Naive thymus-derived CD4-positive, alpha-beta T cell (primary cell): Measurements from ENCODE around the gene YY1AP1. TPM values are rescaled to one million over a fixed set of nuclear protein-coding genes. Genes with fewer than 3 reads are reported as not detected.
"Not testable (repeated sequence)": the region's sequence is repeated elsewhere in the genome, so short reads cannot be mapped to it uniquely, and the experiment has no call there.

ENCODE experiments used
- ATAC-seq: fragments of 150-1000 bp; cut with Tn5 transposase; 2 replicates; pipeline ENCODE4 v1.10.0; 2021; ENCODE audit warnings: mild to moderate bottlenecking, moderate library complexity
- CTCF ChIA-PET: fragments of 350-600 bp; sonication (Branson Sonifier 250); formaldehyde crosslinking; loops from one replicate; lab custom pipeline; 2021; ENCODE audit warnings: antibody characterized with exemption; lab: Charles Lee
- POLR2A ChIA-PET: fragments of 350-600 bp; sonication (Branson Sonifier 250); formaldehyde crosslinking; loops from one replicate; lab custom pipeline; 2021; ENCODE audit warnings: antibody characterized with exemption, inconsistent platforms; lab: Charles Lee
- DNase-seq, 9 donors: peaks; one replicate each; pipeline versions ENCODE4 v3.0.0 to v3.0.0-alpha.2; 2020 to 2022; ENCODE audit warnings: mixed read lengths in 1 of 9
- H3K27ac ChIP-seq: one replicate; pipeline ENCODE4 v1.7.0; 2013; ENCODE audit warnings: mild to moderate bottlenecking, low read depth, low read length, moderate library complexity
- H3K27me3 ChIP-seq, 2 donors: one replicate each; pipeline ENCODE4 v1.7.0; 2013; ENCODE audit warnings: low read length in 2 of 2, mild to moderate bottlenecking in 2 of 2, moderate library complexity in 2 of 2; ENCODE audit not compliant: control insufficient read depth in 2 of 2, insufficient read depth in 2 of 2
- H3K36me3 ChIP-seq, 3 experiments: 1 replicate in 2 of 3; 2 replicates in 1 of 3; pipeline ENCODE4 v1.7.0; 2013; ENCODE audit warnings: low read length in 3 of 3, mild to moderate bottlenecking in 3 of 3, moderate library complexity in 1 of 3; ENCODE audit not compliant: insufficient read depth in 3 of 3, control insufficient read depth in 2 of 3
- H3K4me1 ChIP-seq, 2 donors: one replicate each; pipeline ENCODE4 v1.7.0; 2013; ENCODE audit warnings: low read length in 2 of 2, mild to moderate bottlenecking in 2 of 2, moderate library complexity in 1 of 2; ENCODE audit not compliant: control insufficient read depth in 2 of 2, insufficient read depth in 2 of 2
- H3K4me3 ChIP-seq: 2 replicates; pipeline ENCODE4 v1.7.0; 2013; ENCODE audit warnings: mild to moderate bottlenecking, low read length
- H3K9me3 ChIP-seq, 3 experiments: 1 replicate in 2 of 3; 2 replicates in 1 of 3; pipeline ENCODE4 v1.7.0; 2013; ENCODE audit warnings: low read length in 3 of 3; ENCODE audit not compliant: control insufficient read depth in 2 of 3
- H3K27ac Mint-ChIP-seq, 9 donors: one replicate each; pipeline ENCODE4 v1.8.0; 2020 to 2022; ENCODE audit warnings: mixed read lengths in 9 of 9, mild to moderate bottlenecking in 8 of 9, moderate library complexity in 5 of 9, inconsistent platforms in 2 of 9
- H3K27me3 Mint-ChIP-seq, 5 donors: one replicate each; pipeline ENCODE4 v1.8.0; 2021 to 2022; ENCODE audit warnings: mixed read lengths in 5 of 5, mild to moderate bottlenecking in 1 of 5
- H3K36me3 Mint-ChIP-seq, 5 donors: one replicate each; pipeline ENCODE4 v1.8.0; 2020 to 2022; ENCODE audit warnings: mixed read lengths in 5 of 5, mild to moderate bottlenecking in 3 of 5, inconsistent platforms in 1 of 5
- H3K4me1 Mint-ChIP-seq, 7 donors: one replicate each; pipeline ENCODE4 v1.8.0; 2020 to 2022; ENCODE audit warnings: mixed read lengths in 7 of 7, mild to moderate bottlenecking in 3 of 7, inconsistent platforms in 1 of 7
- H3K4me3 Mint-ChIP-seq, 10 donors: one replicate each; pipeline ENCODE4 v1.8.0; 2020 to 2022; ENCODE audit warnings: mild to moderate bottlenecking in 10 of 10, mixed read lengths in 10 of 10, moderate library complexity in 6 of 10, inconsistent platforms in 2 of 10
- H3K9me3 Mint-ChIP-seq, 11 donors: one replicate each; pipeline ENCODE4 v1.8.0; 2020 to 2022; ENCODE audit warnings: mixed read lengths in 11 of 11, mild to moderate bottlenecking in 4 of 11, inconsistent platforms in 1 of 11, moderate library complexity in 1 of 11
- intact Hi-C, 2 donors: fragments of 100-400 bp; cut with micrococcal nuclease; formaldehyde crosslinking; loops; one replicate each; pipeline ENCODE4 v1.15.1; 2023
- polyA plus RNA-seq, 2 donors: library from polyadenylated mRNA; unstranded; fragments of 300-500 nt; fragmentation: Illumina TruSeq; gene quantifications; one replicate each; pipeline ENCODE4 v1.2.3, GENCODE V29; 2021
- total RNA-seq, 6 experiments: library from RNA in 5 of 6; stranded (reverse) in 5 of 6; gene quantifications; 1 replicate in 5 of 6; 2 replicates in 1 of 6; pipeline ENCODE4 v1.2.3 and lab custom pipeline; 2021 to 2026

YY1AP1 gene
- total and polyA plus RNA-seq, 7 experiments from 2014 or later: 37.4 to 130 (median 82.8) TPM

GRCh38 chr1:155626428-155626827, 62.1 kb downstream of the YY1AP1 start:
- H3K27me3 Mint-ChIP-seq, H3K4me1 Mint-ChIP-seq, intact Hi-C loops, ATAC-seq, H3K36me3 ChIP-seq, DNase-seq, H3K4me3 ChIP-seq, H3K9me3 ChIP-seq, H3K4me1 ChIP-seq, H3K9me3 Mint-ChIP-seq, H3K36me3 Mint-ChIP-seq, H3K27me3 ChIP-seq, CTCF ChIA-PET, H3K27ac ChIP-seq, H3K4me3 Mint-ChIP-seq: not testable (repeated sequence)
- POLR2A ChIA-PET: interaction anchor here (0.7 kb wide), 1 partner anchor 385 kb away, joined by 3 read pairs; no protein-coding TSS in a partner anchor
- H3K27ac Mint-ChIP-seq: peak overlapping the region in 1 of 9 donors; percentile 74

GRCh38 chr1:155623357-155623756, 65.2 kb downstream of the YY1AP1 start:
- ATAC-seq: no peak
- POLR2A ChIA-PET: no interaction called here
- Histone ChIP-seq H3K36me3 (no peaks in the 10 kb centered on the region), H3K9me3 (no peaks in the 10 kb centered on the region), H3K4me1 (no peaks in the 10 kb centered on the region), H3K27me3 (no peaks in the 10 kb centered on the region), H3K4me3 (no peak overlapping the region), H3K27ac (no peak overlapping the region)
- Mint-ChIP-seq H3K27me3 (peaks cover 0 to 9% (median 0%) of the 10 kb centered on the region in 5 donors), H3K4me3 (no peak overlapping the region), H3K9me3 (no peaks in the 10 kb centered on the region), H3K4me1 (peaks cover 0 to 6% (median 0%) of the 10 kb centered on the region in 7 donors), H3K27ac (no peak overlapping the region), H3K36me3 (peaks cover 0 to 7% (median 0%) of the 10 kb centered on the region in 5 donors)
- intact Hi-C loops: no loop called here
- no peak for DNase-seq
- CTCF ChIA-PET: no interaction called here

GRCh38 chr1:155622191-155622590, 66.4 kb downstream of the YY1AP1 start:
- H3K4me1 Mint-ChIP-seq: peaks cover 0 to 6% (median 0%) of the 10 kb centered on the region in 7 donors
- intact Hi-C loops: no loop called here
- ATAC-seq (no peak), DNase-seq (no peak)
- Histone ChIP-seq H3K27ac (no peak overlapping the region), H3K36me3 (no peaks in the 10 kb centered on the region), H3K4me3 (no peak overlapping the region), H3K4me1 (no peaks in the 10 kb centered on the region), H3K9me3 (no peaks in the 10 kb centered on the region), H3K27me3 (no peaks in the 10 kb centered on the region)
- H3K27ac Mint-ChIP-seq: peak overlapping the region in 1 of 9 donors; percentile 12
- ChIA-PET CTCF (no interaction called here), POLR2A (no interaction called here)
- no peak overlapping the region for H3K4me3 Mint-ChIP-seq
- H3K9me3 Mint-ChIP-seq: no peaks in the 10 kb centered on the region
- H3K27me3 Mint-ChIP-seq: peaks cover 0 to 9% (median 0%) of the 10 kb centered on the region in 5 donors
- peaks cover 0 to 7% (median 0%) of the 10 kb centered on the region in 5 donors for H3K36me3 Mint-ChIP-seq

- peak overlapping the region in 1 of 10 donors; percentile 41 for H3K4me3 Mint-ChIP-seq
- CTCF ChIA-PET, H3K27ac Mint-ChIP-seq: not testable (repeated sequence)
Observed at GRCh38 chr1:155613226-155613625, 75.3 kb downstream of the YY1AP1 start.

GRCh38 chr1:155610257-155610647, 78.3 kb downstream of the YY1AP1 start:
- ATAC-seq: peak; percentile 4
- H3K4me1 Mint-ChIP-seq, H3K4me1 ChIP-seq, H3K36me3 ChIP-seq, H3K27me3 Mint-ChIP-seq, CTCF ChIA-PET, H3K9me3 Mint-ChIP-seq, DNase-seq, H3K9me3 ChIP-seq, H3K27me3 ChIP-seq, H3K4me3 ChIP-seq, H3K36me3 Mint-ChIP-seq: not testable (repeated sequence)
- intact Hi-C loops: loop anchor here in 1 of 2 donors (1.0 kb wide), 1 partner anchor 47 kb away; no protein-coding TSS in a partner anchor
- peak overlapping the region; percentile 53 for H3K27ac ChIP-seq
- peak overlapping the region in 3 of 9 donors; percentile 88 to 95 (median 95) for H3K27ac Mint-ChIP-seq
- POLR2A ChIA-PET: interaction anchor here (1.0 kb wide), 1 partner anchor 349 kb away, joined by 3 read pairs; no protein-coding TSS in a partner anchor
- peak overlapping the region; percentile 86 to 99 (median 96) for H3K4me3 Mint-ChIP-seq

More at GRCh38 chr1:155613226-155613625, 75.3 kb downstream of the YY1AP1 start:
- intact Hi-C loops, DNase-seq, H3K4me1 Mint-ChIP-seq, H3K4me3 ChIP-seq, H3K36me3 ChIP-seq, H3K4me1 ChIP-seq, H3K9me3 ChIP-seq, H3K27me3 Mint-ChIP-seq, H3K27ac ChIP-seq, ATAC-seq, H3K9me3 Mint-ChIP-seq, H3K27me3 ChIP-seq, H3K36me3 Mint-ChIP-seq, POLR2A ChIA-PET: not testable (repeated sequence)

- Histone ChIP-seq H3K36me3 (peaks cover 0 to 9% (median 0%) of the 10 kb centered on the region in 3 experiments), H3K27me3 (no peaks in the 10 kb centered on the region), H3K4me3 (peak within 1 kb of the TSS; percentile 82), H3K9me3 (no peaks in the 10 kb centered on the region), H3K27ac (peak within 1 kb of the TSS; percentile 76), H3K4me1 (no peaks in the 10 kb centered on the region)
- DNase-seq: peak; percentile 67 to 96 (median 89)
- ChIA-PET CTCF (no interaction called here), POLR2A (interaction anchor here (0.5 to 1.0 kb wide), 2 partner anchors 11 to 349 kb away, joined by 3 to 4 read pairs; no protein-coding TSS in a partner anchor)
- Mint-ChIP-seq H3K36me3 (peaks cover 0 to 9% (median 4%) of the 10 kb centered on the region in 5 donors), H3K9me3 (no peaks in the 10 kb centered on the region), H3K4me1 (peaks cover 3 to 10% (median 6%) of the 10 kb centered on the region in 7 donors), H3K4me3 (peak within 1 kb of the TSS; percentile 86 to 99 (median 96)), H3K27me3 (peaks cover 0 to 2% (median 0%) of the 10 kb centered on the region in 5 donors), H3K27ac (peak within 1 kb of the TSS; percentile 83 to 95 (median 95))
- intact Hi-C loops: loop anchor here in 1 of 2 donors (1.0 kb wide), 1 partner anchor 46 kb away; no protein-coding TSS in a partner anchor
- peak; percentile 98 for ATAC-seq
Observed at GRCh38 chr1:155609515-155610256, 78.9 kb downstream of the YY1AP1 start, which contains the start of gene MSTO1. TSS of gene MSTO1 (plus strand) at chr1:155610218. CDS start at chr1:155610249, 31 bp downstream.
